GOT3 (cell line): ENCODE data around the gene APOOL.

Source experiments
- DNase-seq: peaks from one replicate; lab custom pipeline; 2025; ENCODE audit warnings: mixed read lengths; lab: John Stamatoyannopoulos, UW

Gene APOOL

GRCh38 chrX:85084770-85085393 is 81.2 kb downstream of the APOOL start:
- DNase-seq: no peak

- DNase-seq: no peak
These were observed 85.7 kb downstream of the APOOL start for GRCh38 chrX:85089321-85089840.

- no peak for DNase-seq
These were observed 103.7 kb downstream of the APOOL start for GRCh38 chrX:85107407-85107806.

GRCh38 chrX:85108165-85108564 is 104.5 kb downstream of the APOOL start:
- no peak for DNase-seq

GRCh38 chrX:85109235-85109634 is 105.6 kb downstream of the APOOL start:
- no peak for DNase-seq

GRCh38 chrX:85111347-85111746 is 107.7 kb downstream of the APOOL start:
- no peak for DNase-seq

- no peak for DNase-seq
These were observed 108.6 kb downstream of the APOOL start for GRCh38 chrX:85112293-85112692.

GRCh38 chrX:85113746-85114145 is 110.1 kb downstream of the APOOL start:
- DNase-seq: no peak

GRCh38 chrX:85114171-85114570 is 110.5 kb downstream of the APOOL start:
- no peak for DNase-seq

GRCh38 chrX:85114776-85115175 is 111.1 kb downstream of the APOOL start:
- DNase-seq: no peak

GRCh38 chrX:85115252-85115651 is 111.6 kb downstream of the APOOL start:
- no peak for DNase-seq

- DNase-seq: no peak
These were observed 132.7 kb downstream of the APOOL start for GRCh38 chrX:85136409-85136808.

- no peak for DNase-seq
These were observed 135.7 kb downstream of the APOOL start for GRCh38 chrX:85139422-85139821.

GRCh38 chrX:85140964-85141363 is 137.3 kb downstream of the APOOL start:
- DNase-seq: no peak
